ENCODE data around the gene ENHO. TPM values are rescaled to one million over a fixed set of nuclear protein-coding genes. Genes with fewer than 3 reads are reported as not detected.

The ENHO gene
- total RNA-seq, 1 donor from 2014 or later, result 4.4 TPM

DNA sequence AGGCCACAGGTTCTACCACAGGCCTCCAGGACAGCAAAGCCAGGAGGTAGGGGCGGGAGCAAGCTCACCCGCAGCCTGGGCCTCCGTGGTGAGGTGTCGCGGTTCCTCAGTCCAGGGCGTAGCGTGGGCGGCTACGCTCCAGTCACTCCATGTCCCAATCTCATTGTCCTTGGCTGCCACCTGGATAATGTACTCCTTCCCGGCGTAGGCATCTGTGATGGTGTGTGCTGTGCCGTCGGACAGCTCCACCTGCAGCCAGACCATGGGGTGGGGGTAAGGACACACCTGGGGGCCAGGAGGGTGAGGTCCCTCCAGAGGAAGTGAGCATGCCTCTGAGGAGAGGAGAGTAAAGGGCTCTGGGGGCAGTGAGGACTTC lies 29.8 kb upstream of the ENHO start:
- Mint-ChIP-seq H3K27me3 (ENCODE audit: insufficient read depth, low read depth) (peaks cover 7% of the 10 kb centered on the region), H3K9me3 (no peaks in the 10 kb centered on the region), H3K4me1 (peaks cover 26% of the 10 kb centered on the region), H3K4me3 (no peak overlapping the region), H3K27ac (no peak overlapping the region), H3K36me3 (peaks cover 18% of the 10 kb centered on the region)
- H3K4me3 ChIP-seq, result no peak overlapping the region
- no peaks in the 10 kb centered on the region for H3K9me3 ChIP-seq (ENCODE audit: low read depth)
- H3K9ac ChIP-seq, result no peak overlapping the region
- no peak overlapping the region for H2AFZ ChIP-seq (replicated peaks)
- no peak for DNase-seq (ENCODE audit: low spot score)
- TF ChIP-seq EZH2 (IDR thresholded peaks at IDR 0.05) (no peak), EZH2phosphoT487 (IDR thresholded peaks at IDR 0.05) (no peak)
- TF ChIP-seq, protein P1, sequence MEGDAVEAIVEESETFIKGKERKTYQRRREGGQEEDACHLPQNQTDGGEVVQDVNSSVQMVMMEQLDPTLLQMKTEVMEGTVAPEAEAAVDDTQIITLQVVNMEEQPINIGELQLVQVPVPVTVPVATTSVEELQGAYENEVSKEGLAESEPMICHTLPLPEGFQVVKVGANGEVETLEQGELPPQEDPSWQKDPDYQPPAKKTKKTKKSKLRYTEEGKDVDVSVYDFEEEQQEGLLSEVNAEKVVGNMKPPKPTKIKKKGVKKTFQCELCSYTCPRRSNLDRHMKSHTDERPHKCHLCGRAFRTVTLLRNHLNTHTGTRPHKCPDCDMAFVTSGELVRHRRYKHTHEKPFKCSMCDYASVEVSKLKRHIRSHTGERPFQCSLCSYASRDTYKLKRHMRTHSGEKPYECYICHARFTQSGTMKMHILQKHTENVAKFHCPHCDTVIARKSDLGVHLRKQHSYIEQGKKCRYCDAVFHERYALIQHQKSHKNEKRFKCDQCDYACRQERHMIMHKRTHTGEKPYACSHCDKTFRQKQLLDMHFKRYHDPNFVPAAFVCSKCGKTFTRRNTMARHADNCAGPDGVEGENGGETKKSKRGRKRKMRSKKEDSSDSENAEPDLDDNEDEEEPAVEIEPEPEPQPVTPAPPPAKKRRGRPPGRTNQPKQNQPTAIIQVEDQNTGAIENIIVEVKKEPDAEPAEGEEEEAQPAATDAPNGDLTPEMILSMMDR (IDR thresholded peaks at IDR 0.05), result no peak
- no peaks in the 10 kb centered on the region for H3K36me3 ChIP-seq
- H3K79me2 ChIP-seq (ENCODE audit: low read depth), result no peaks in the 10 kb centered on the region
- H3K4me2 ChIP-seq, result no peak overlapping the region
- H3K27ac ChIP-seq, result no peak overlapping the region
- no peaks in the 10 kb centered on the region for H3K27me3 ChIP-seq
- H3K4me1 ChIP-seq, result peaks cover 5% of the 10 kb centered on the region
- no peaks in the 10 kb centered on the region for H3F3A ChIP-seq (ENCODE audit: low read depth)
- H4K20me1 ChIP-seq (ENCODE audit: low read depth), result no peaks in the 10 kb centered on the region

DNA sequence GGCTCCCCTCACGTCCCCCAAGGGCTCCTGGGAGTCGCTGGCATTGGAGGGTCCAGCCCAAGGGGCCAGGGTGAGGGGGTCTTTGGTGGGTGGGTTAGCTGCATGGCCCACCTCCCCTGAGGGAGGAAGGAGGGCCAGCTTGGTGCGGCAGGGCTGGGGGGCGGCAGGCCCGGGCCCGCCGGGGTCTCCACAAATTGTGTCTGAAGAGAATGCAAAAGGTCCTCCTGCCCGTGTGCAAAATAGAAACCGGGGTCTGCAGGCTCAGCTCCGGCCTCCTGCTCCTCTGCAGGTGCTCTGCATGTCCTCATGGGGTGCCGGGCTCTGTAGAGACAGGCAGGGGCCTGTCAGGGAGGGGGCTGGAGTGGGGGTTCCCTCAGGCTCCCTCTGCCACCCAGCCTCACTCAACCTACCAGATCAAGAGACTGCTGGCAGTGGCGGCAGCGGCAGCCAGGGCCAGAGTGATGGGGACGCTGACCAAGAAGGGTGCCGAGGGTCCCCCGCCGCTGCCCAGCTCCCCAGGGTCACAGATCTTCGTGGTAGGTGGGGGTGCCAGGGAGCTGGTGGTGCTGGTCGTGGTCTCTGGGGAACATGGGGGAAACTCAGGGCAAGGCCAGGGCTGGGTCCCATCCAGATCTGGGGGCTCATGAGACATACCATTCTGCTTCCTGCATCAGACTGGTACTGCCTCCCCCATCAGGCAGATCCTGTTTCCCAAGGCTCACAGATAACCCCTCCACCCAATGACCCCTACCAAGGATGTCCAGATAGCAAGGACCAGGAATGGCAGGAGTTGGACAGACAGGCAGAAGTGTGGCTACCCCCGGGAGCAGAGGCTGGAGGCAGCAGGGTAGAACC lies 29.2 kb upstream of the ENHO start:
- Histone ChIP-seq H3F3A (ENCODE audit: low read depth) (no peaks in the 10 kb centered on the region), H3K36me3 (no peaks in the 10 kb centered on the region), H3K79me2 (ENCODE audit: low read depth) (no peaks in the 10 kb centered on the region), H3K9me3 (ENCODE audit: low read depth) (no peaks in the 10 kb centered on the region), H3K27ac (no peak overlapping the region), H3K9ac (no peak overlapping the region), H3K4me2 (no peak overlapping the region), H3K27me3 (no peaks in the 10 kb centered on the region), H3K4me1 (peaks cover 5% of the 10 kb centered on the region), H3K4me3 (no peak overlapping the region), H2AFZ (replicated peaks) (no peak overlapping the region), H4K20me1 (ENCODE audit: low read depth) (no peaks in the 10 kb centered on the region)
- Mint-ChIP-seq H3K27ac (no peak overlapping the region), H3K27me3 (ENCODE audit: insufficient read depth, low read depth) (peaks cover 8% of the 10 kb centered on the region), H3K9me3 (no peaks in the 10 kb centered on the region), H3K4me1 (peaks cover 29% of the 10 kb centered on the region), H3K36me3 (peaks cover 18% of the 10 kb centered on the region), H3K4me3 (no peak overlapping the region)
- TF ChIP-seq EZH2 (IDR thresholded peaks at IDR 0.05), result no peak
- TF ChIP-seq EZH2phosphoT487 (IDR thresholded peaks at IDR 0.05), result no peak
- no peak for DNase-seq (ENCODE audit: low spot score)

DNA sequence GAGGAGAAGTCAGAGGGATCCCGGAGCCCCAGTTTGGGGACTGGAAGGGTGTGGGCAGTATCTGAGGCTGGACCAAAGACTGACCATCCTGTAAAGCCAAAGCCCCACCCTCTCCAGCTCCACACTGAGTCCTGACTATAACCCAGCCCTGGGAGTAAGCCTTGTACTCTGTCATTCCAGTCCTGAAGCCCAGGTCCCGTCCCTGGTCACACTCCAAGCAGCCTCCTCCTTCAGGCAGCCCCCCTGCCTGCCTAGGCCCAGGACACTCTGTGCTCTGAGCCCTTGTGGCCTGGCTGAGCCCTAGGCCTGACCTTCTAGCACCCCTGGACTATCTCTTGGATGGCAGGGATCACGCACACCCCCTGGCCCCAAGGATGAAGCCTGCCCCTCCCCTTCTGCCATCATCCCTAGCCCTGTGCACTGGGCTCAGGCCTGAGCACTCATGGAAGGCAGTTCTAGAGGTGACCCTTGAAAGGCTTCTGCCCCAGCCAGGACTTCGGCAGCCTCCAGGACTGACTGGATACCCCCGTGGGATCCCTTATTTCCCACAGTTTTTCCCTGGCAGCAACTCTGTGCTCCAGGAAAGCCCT lies 28.0 kb upstream of the ENHO start:
- peaks cover 5% of the 10 kb centered on the region for H3K4me1 ChIP-seq
- H3K9me3 ChIP-seq (ENCODE audit: low read depth), result no peaks in the 10 kb centered on the region
- H3K27ac Mint-ChIP-seq, result no peak overlapping the region
- DNase-seq (ENCODE audit: low spot score), result no peak
- H3K27me3 Mint-ChIP-seq (ENCODE audit: insufficient read depth, low read depth), result peaks cover 10% of the 10 kb centered on the region
- TF ChIP-seq EZH2phosphoT487 (IDR thresholded peaks at IDR 0.05) (no peak), EZH2 (IDR thresholded peaks at IDR 0.05) (no peak)
- TF ChIP-seq, protein P1 (IDR thresholded peaks at IDR 0.05), result no peak
- no peaks in the 10 kb centered on the region for H3K9me3 Mint-ChIP-seq
- H3K4me2 ChIP-seq, result no peak overlapping the region
- no peak overlapping the region for H3K4me3 Mint-ChIP-seq
- no peaks in the 10 kb centered on the region for H3F3A ChIP-seq (ENCODE audit: low read depth)
- no peaks in the 10 kb centered on the region for H3K27me3 ChIP-seq
- no peaks in the 10 kb centered on the region for H3K79me2 ChIP-seq (ENCODE audit: low read depth)
- no peak overlapping the region for H2AFZ ChIP-seq (replicated peaks)
- no peaks in the 10 kb centered on the region for H4K20me1 ChIP-seq (ENCODE audit: low read depth)
- H3K4me3 ChIP-seq, result no peak overlapping the region
- H3K36me3 ChIP-seq, result no peaks in the 10 kb centered on the region
- no peak overlapping the region for H3K9ac ChIP-seq
- peaks cover 22% of the 10 kb centered on the region for H3K4me1 Mint-ChIP-seq
- H3K27ac ChIP-seq, result no peak overlapping the region
- H3K36me3 Mint-ChIP-seq, result peaks cover 10% of the 10 kb centered on the region
